Stimulated activated memory B cell treated with anti-CD40 and anti-IgM and Interleukin-4, amounts not matched to agents 10 μg/mL and 1 μg/mL and 100 μg/mL, for 72 hours (primary cell): ENCODE data around the gene GPC2.
A peak's percentile ranks its signal among the peaks of the same experiment; 100 is the strongest.
"Not testable (repeated sequence)": the region's sequence is repeated elsewhere in the genome, so short reads cannot be mapped to it uniquely, and the experiment has no call there.

ENCODE experiments used
- ATAC-seq: fragments of 150-1000 bp; cut with Tn5 transposase; 2 replicates; pipeline ENCODE4 v1.10.0; 2021
- H3K27ac Mint-ChIP-seq: one replicate; pipeline ENCODE4 v1.8.0; 2022; ENCODE audit warnings: mild to moderate bottlenecking, mixed read lengths
- H3K27me3 Mint-ChIP-seq: one replicate; pipeline ENCODE4 v1.8.0; 2022; ENCODE audit warnings: mixed read lengths
- H3K36me3 Mint-ChIP-seq: one replicate; pipeline ENCODE4 v1.8.0; 2022; ENCODE audit warnings: mixed read lengths
- H3K4me1 Mint-ChIP-seq: one replicate; pipeline ENCODE4 v1.8.0; 2022; ENCODE audit warnings: mixed read lengths
- H3K4me3 Mint-ChIP-seq: one replicate; pipeline ENCODE4 v1.8.0; 2022; ENCODE audit warnings: mild to moderate bottlenecking, moderate library complexity, mixed read lengths
- H3K9me3 Mint-ChIP-seq: one replicate; pipeline ENCODE4 v1.8.0; 2022; ENCODE audit warnings: mixed read lengths

Gene GPC2

GRCh38 chr7:100212631-100213286, 35.6 kb upstream of the GPC2 start:
- Mint-ChIP-seq H3K9me3 (no peaks in the 10 kb centered on the region), H3K27me3 (no peaks in the 10 kb centered on the region), H3K27ac (peak overlapping the region; percentile 85), H3K4me3 (no peak overlapping the region), H3K36me3 (peaks cover 15% of the 10 kb centered on the region), H3K4me1 (peaks cover 73% of the 10 kb centered on the region)
- no peak for ATAC-seq

GRCh38 chr7:100211342-100211780, 34.2 kb upstream of the GPC2 start:
- H3K9me3 Mint-ChIP-seq: no peaks in the 10 kb centered on the region
- peak overlapping the region; percentile 76 for H3K4me3 Mint-ChIP-seq
- H3K36me3 Mint-ChIP-seq: peaks cover 22% of the 10 kb centered on the region
- ATAC-seq: peak; percentile 86
- peak overlapping the region; percentile 85 for H3K27ac Mint-ChIP-seq
- peaks cover 70% of the 10 kb centered on the region for H3K4me1 Mint-ChIP-seq
- H3K27me3 Mint-ChIP-seq: no peaks in the 10 kb centered on the region

- H3K4me3 Mint-ChIP-seq: no peak overlapping the region
- H3K27ac Mint-ChIP-seq: peak overlapping the region; percentile 85
- peaks cover 22% of the 10 kb centered on the region for H3K36me3 Mint-ChIP-seq
- H3K9me3 Mint-ChIP-seq: no peaks in the 10 kb centered on the region
- H3K4me1 Mint-ChIP-seq: peaks cover 70% of the 10 kb centered on the region
- no peaks in the 10 kb centered on the region for H3K27me3 Mint-ChIP-seq
- ATAC-seq: no peak
These were observed 33.6 kb upstream of the GPC2 start for GRCh38 chr7:100210805-100211204.

GRCh38 chr7:100209493-100209892, 32.3 kb upstream of the GPC2 start:
- Mint-ChIP-seq H3K9me3 (no peaks in the 10 kb centered on the region), H3K4me3 (peak overlapping the region; percentile 63), H3K27ac (peak overlapping the region; percentile 85), H3K27me3 (no peaks in the 10 kb centered on the region), H3K4me1 (peaks cover 61% of the 10 kb centered on the region), H3K36me3 (peaks cover 23% of the 10 kb centered on the region)
- ATAC-seq: no peak

GRCh38 chr7:100208911-100209408, 31.8 kb upstream of the GPC2 start:
- peak; percentile 87 for ATAC-seq
- Mint-ChIP-seq H3K36me3 (peaks cover 28% of the 10 kb centered on the region), H3K9me3 (no peaks in the 10 kb centered on the region), H3K4me1 (peaks cover 61% of the 10 kb centered on the region), H3K27me3 (no peaks in the 10 kb centered on the region), H3K27ac (peak overlapping the region; percentile 85), H3K4me3 (peak overlapping the region; percentile 63)

GRCh38 chr7:100204454-100204853, 27.3 kb upstream of the GPC2 start:
- no peak for ATAC-seq
- no peak overlapping the region for H3K27ac Mint-ChIP-seq
- H3K36me3 Mint-ChIP-seq: peaks cover 17% of the 10 kb centered on the region
- H3K27me3 Mint-ChIP-seq: no peaks in the 10 kb centered on the region
- H3K4me1 Mint-ChIP-seq: peaks cover 61% of the 10 kb centered on the region
- H3K4me3 Mint-ChIP-seq: no peak overlapping the region
- no peaks in the 10 kb centered on the region for H3K9me3 Mint-ChIP-seq

- ATAC-seq: no peak
- H3K4me1 Mint-ChIP-seq: peaks cover 71% of the 10 kb centered on the region
- peak overlapping the region; percentile 82 for H3K27ac Mint-ChIP-seq
These were observed 23.5 kb upstream of the GPC2 start for GRCh38 chr7:100200693-100201092.

GRCh38 chr7:100198266-100198665, 21.1 kb upstream of the GPC2 start:
- Mint-ChIP-seq H3K36me3 (no peaks in the 10 kb centered on the region), H3K9me3 (no peaks in the 10 kb centered on the region), H3K4me1 (peaks cover 76% of the 10 kb centered on the region), H3K27me3 (no peaks in the 10 kb centered on the region), H3K4me3 (no peak overlapping the region), H3K27ac (peak overlapping the region; percentile 82)
- no peak for ATAC-seq

More at GRCh38 chr7:100200693-100201092, 23.5 kb upstream of the GPC2 start:
- Mint-ChIP-seq H3K36me3 (peaks cover 6% of the 10 kb centered on the region), H3K4me3 (peak overlapping the region; percentile 79), H3K27me3 (no peaks in the 10 kb centered on the region), H3K9me3 (no peaks in the 10 kb centered on the region)

- Mint-ChIP-seq H3K27ac (peak overlapping the region; percentile 77), H3K4me1 (peaks cover 82% of the 10 kb centered on the region)
- H3K36me3 Mint-ChIP-seq, H3K4me3 Mint-ChIP-seq, H3K9me3 Mint-ChIP-seq, H3K27me3 Mint-ChIP-seq: not testable (repeated sequence)
- peak; percentile 67 for ATAC-seq
These were observed 18.7 kb upstream of the GPC2 start for GRCh38 chr7:100195901-100196322.

- Mint-ChIP-seq H3K27ac (peak overlapping the region; percentile 77), H3K4me1 (peaks cover 82% of the 10 kb centered on the region), H3K9me3 (no peaks in the 10 kb centered on the region), H3K27me3 (no peaks in the 10 kb centered on the region), H3K4me3 (no peak overlapping the region), H3K36me3 (no peaks in the 10 kb centered on the region)
- ATAC-seq: no peak
These were observed 18.0 kb upstream of the GPC2 start for GRCh38 chr7:100195222-100195621.

GRCh38 chr7:100192969-100193368, 15.8 kb upstream of the GPC2 start:
- Mint-ChIP-seq H3K4me3 (no peak overlapping the region), H3K27me3 (no peaks in the 10 kb centered on the region), H3K4me1 (peaks cover 74% of the 10 kb centered on the region), H3K27ac (peak overlapping the region; percentile 86), H3K9me3 (no peaks in the 10 kb centered on the region), H3K36me3 (no peaks in the 10 kb centered on the region)
- no peak for ATAC-seq

- H3K4me3 Mint-ChIP-seq: peak overlapping the region; percentile 23
- not testable (repeated sequence) for H3K36me3 Mint-ChIP-seq, H3K9me3 Mint-ChIP-seq, H3K27me3 Mint-ChIP-seq
- H3K4me1 Mint-ChIP-seq: peaks cover 69% of the 10 kb centered on the region
- H3K27ac Mint-ChIP-seq: peak overlapping the region; percentile 86
- peak; percentile 72 for ATAC-seq
These were observed 15.2 kb upstream of the GPC2 start for GRCh38 chr7:100192281-100192862.

- H3K4me1 Mint-ChIP-seq: peaks cover 67% of the 10 kb centered on the region
- ATAC-seq: no peak
- H3K27ac Mint-ChIP-seq: peak overlapping the region; percentile 86
- no peaks in the 10 kb centered on the region for H3K9me3 Mint-ChIP-seq
- no peaks in the 10 kb centered on the region for H3K36me3 Mint-ChIP-seq
- H3K27me3 Mint-ChIP-seq: no peaks in the 10 kb centered on the region
- peak overlapping the region; percentile 23 for H3K4me3 Mint-ChIP-seq
These were observed 14.6 kb upstream of the GPC2 start for GRCh38 chr7:100191775-100192174.

- Mint-ChIP-seq H3K4me3 (no peak overlapping the region), H3K4me1 (peaks cover 54% of the 10 kb centered on the region), H3K27me3 (no peaks in the 10 kb centered on the region), H3K36me3 (no peaks in the 10 kb centered on the region), H3K27ac (peak overlapping the region; percentile 86), H3K9me3 (no peaks in the 10 kb centered on the region)
- ATAC-seq: peak; percentile 68
These were observed 13.0 kb upstream of the GPC2 start for GRCh38 chr7:100190048-100190711.

- Mint-ChIP-seq H3K4me1 (peaks cover 44% of the 10 kb centered on the region), H3K9me3 (no peaks in the 10 kb centered on the region), H3K27me3 (no peaks in the 10 kb centered on the region), H3K27ac (peak overlapping the region; percentile 86), H3K4me3 (no peak overlapping the region), H3K36me3 (no peaks in the 10 kb centered on the region)
- no peak for ATAC-seq
These were observed 11.9 kb upstream of the GPC2 start for GRCh38 chr7:100189061-100189460.
